GM23338 (cell line): Measurements from ENCODE around the gene SAMD10. TPM values are rescaled to one million over a fixed set of nuclear protein-coding genes. Genes with fewer than 3 reads are reported as not detected.

Experiments used
- ATAC-seq: fragments of 200-7000 bp; cut with Tn5 transposase; 3 replicates; pipeline ENCODE4 v1.9.1; 2020
- DNase-seq: peaks from one replicate; pipeline ENCODE4 v3.0.0-alpha.2; 2015; ENCODE audit warnings: low spot score
- H2AFZ ChIP-seq: fragments of 200-600 bp; sonication (generic); 2 replicates; pipeline ENCODE4 v1.8.0; 2016; ENCODE audit warnings: antibody characterized with exemption, mild to moderate bottlenecking, moderate library complexity
- H3F3A ChIP-seq: fragments of 200-600 bp; sonication (generic); replicated peaks from 2 replicates; pipeline ENCODE4 v1.8.0; 2017; ENCODE audit warnings: antibody characterized with exemption, mixed run types, low read depth
- H3K27ac ChIP-seq: fragments of 200-600 bp; sonication (generic); 2 replicates; pipeline ENCODE4 v1.6.1; 2016; ENCODE audit warnings: low read depth
- H3K27me3 ChIP-seq: fragments of 200-600 bp; sonication (generic); 2 replicates; pipeline ENCODE4 v1.8.0; 2016; ENCODE audit warnings: mild to moderate bottlenecking, mixed run types, moderate library complexity; ENCODE audit not compliant: insufficient read depth
- H3K36me3 ChIP-seq: fragments of 200-600 bp; sonication (generic); 2 replicates; pipeline ENCODE4 v1.8.0; 2016; ENCODE audit warnings: mild to moderate bottlenecking; ENCODE audit not compliant: insufficient read depth
- H3K4me1 ChIP-seq: fragments of 200-600 bp; sonication (generic); 2 replicates; pipeline ENCODE4 v1.8.0; 2016; ENCODE audit warnings: mild to moderate bottlenecking, moderate library complexity; ENCODE audit not compliant: insufficient read depth
- H3K4me2 ChIP-seq: fragments of 200-600 bp; sonication (generic); 2 replicates; pipeline ENCODE4 v1.7.1; 2017; ENCODE audit warnings: mixed run types
- H3K4me3 ChIP-seq: fragments of 200-600 bp; sonication (generic); 2 replicates; pipeline ENCODE4 v1.6.1; 2016; ENCODE audit warnings: mixed run types
- H3K79me2 ChIP-seq: fragments of 200-600 bp; sonication (generic); replicated peaks from 2 replicates; pipeline ENCODE4 v1.8.0; 2017; ENCODE audit warnings: mild to moderate bottlenecking; ENCODE audit not compliant: insufficient read depth
- H3K9me2 ChIP-seq: fragments of 200-600 bp; sonication (generic); 2 replicates; pipeline ENCODE4 v1.8.0; 2017; ENCODE audit not compliant: insufficient read depth
- H4K20me1 ChIP-seq: fragments of 200-600 bp; sonication (generic); replicated peaks from 2 replicates; pipeline ENCODE4 v1.8.0; 2017; ENCODE audit warnings: mild to moderate bottlenecking; ENCODE audit not compliant: insufficient read depth
- H3K27ac Mint-ChIP-seq: 2 replicates; pipeline ENCODE4 v1.8.0; 2020; ENCODE audit warnings: inconsistent platforms, mild to moderate bottlenecking, moderate library complexity, mixed read lengths
- H3K27me3 Mint-ChIP-seq: 3 replicates; pipeline ENCODE4 v1.8.0; 2022; ENCODE audit warnings: low read depth, mild to moderate bottlenecking, moderate library complexity, mixed read lengths, inconsistent platforms; ENCODE audit not compliant: insufficient read depth, poor library complexity
- H3K36me3 Mint-ChIP-seq: 3 replicates; pipeline ENCODE4 v1.8.0; 2021; ENCODE audit warnings: low read depth, mild to moderate bottlenecking, inconsistent platforms, moderate library complexity, mixed read lengths
- H3K4me1 Mint-ChIP-seq: 3 replicates; pipeline ENCODE4 v1.8.0; 2020; ENCODE audit warnings: mild to moderate bottlenecking, inconsistent platforms, mixed read lengths
- H3K4me3 Mint-ChIP-seq: 3 replicates; pipeline ENCODE4 v1.8.0; 2021; ENCODE audit warnings: moderate library complexity, mild to moderate bottlenecking, inconsistent platforms, mixed read lengths
- H3K9me3 Mint-ChIP-seq: 3 replicates; pipeline ENCODE4 v1.8.0; 2020; ENCODE audit warnings: moderate library complexity, mild to moderate bottlenecking, inconsistent platforms, mixed read lengths
- CREB1 ChIP-seq: fragments of 250-450 bp; sonication (Bioruptor Pico); IDR thresholded peaks from 2 replicates; pipeline ENCODE4 v1.5.0; 2020; ENCODE audit warnings: low read depth, mild to moderate bottlenecking, moderate library complexity
- CTCF ChIP-seq, 2 experiments: fragments of 200-600 bp in 1 of 2; sonication (generic) in 1 of 2; conservative IDR thresholded peaks; 2 replicates each; pipeline versions ENCODE4 v1.5.1 to v1.6.1; 2016 to 2017; ENCODE audit warnings: antibody characterized with exemption in 2 of 2, low read depth in 2 of 2, mild to moderate bottlenecking in 2 of 2, moderate library complexity in 1 of 2
- ETS1 ChIP-seq: IDR thresholded peaks from 2 replicates; pipeline ENCODE4 v1.6.1; 2016; ENCODE audit warnings: antibody characterized with exemption
- EZH2 ChIP-seq: fragments of 200-600 bp; sonication (generic); IDR thresholded peaks from one replicate; pipeline ENCODE4 v1.8.0; 2017; ENCODE audit warnings: antibody characterized with exemption, mild to moderate bottlenecking, low read depth; ENCODE audit not compliant: unreplicated experiment
- JUNB ChIP-seq: IDR thresholded peaks from one replicate; pipeline ENCODE4 v1.6.1; 2016; ENCODE audit warnings: antibody characterized with exemption; ENCODE audit not compliant: unreplicated experiment
- POLR2AphosphoS5 ChIP-seq: IDR thresholded peaks from 2 replicates; pipeline ENCODE4 v1.6.1; 2016; ENCODE audit warnings: antibody characterized with exemption, low read depth
- STAT1 ChIP-seq: IDR thresholded peaks from one replicate; pipeline ENCODE4 v1.6.1; 2016; ENCODE audit warnings: antibody characterized with exemption; ENCODE audit not compliant: unreplicated experiment
- ZNF114 ChIP-seq: fragments of 250-450 bp; sonication (Bioruptor Pico); IDR thresholded peaks from 2 replicates; pipeline ENCODE4 v1.5.0; 2020; ENCODE audit warnings: mild to moderate bottlenecking, moderate library complexity
- ZNF331 ChIP-seq: fragments of 250-450 bp; sonication (Bioruptor Pico); IDR thresholded peaks from 2 replicates; pipeline ENCODE4 v1.5.0; 2020; ENCODE audit warnings: low read depth, mild to moderate bottlenecking, moderate library complexity
- polyA plus RNA-seq: library from polyadenylated mRNA; unstranded; fragments of >200 nt; fragmentation: Nextera tagmentation; extraction: Ambion mirVana; gene quantifications from 2 replicates; pipeline ENCODE4 v1.2.1, GENCODE V29; 2016
- total RNA-seq: library from RNA; depleted of rRNA; stranded (reverse); fragments of >200 nt; shearing (Covaris generic); gene quantifications from 2 replicates; pipeline ENCODE4 v1.2.3, GENCODE V29; 2014
- TF ChIP-seq, protein P1 (sequence below): IDR thresholded peaks from one replicate; pipeline ENCODE4 v1.6.1; 2018; ENCODE audit warnings: antibody characterized with exemption; ENCODE audit not compliant: unreplicated experiment

Gene SAMD10
- total and polyA plus RNA-seq, 2 experiments from 2014 or later: 2.1 to 7.3 TPM

DNA sequence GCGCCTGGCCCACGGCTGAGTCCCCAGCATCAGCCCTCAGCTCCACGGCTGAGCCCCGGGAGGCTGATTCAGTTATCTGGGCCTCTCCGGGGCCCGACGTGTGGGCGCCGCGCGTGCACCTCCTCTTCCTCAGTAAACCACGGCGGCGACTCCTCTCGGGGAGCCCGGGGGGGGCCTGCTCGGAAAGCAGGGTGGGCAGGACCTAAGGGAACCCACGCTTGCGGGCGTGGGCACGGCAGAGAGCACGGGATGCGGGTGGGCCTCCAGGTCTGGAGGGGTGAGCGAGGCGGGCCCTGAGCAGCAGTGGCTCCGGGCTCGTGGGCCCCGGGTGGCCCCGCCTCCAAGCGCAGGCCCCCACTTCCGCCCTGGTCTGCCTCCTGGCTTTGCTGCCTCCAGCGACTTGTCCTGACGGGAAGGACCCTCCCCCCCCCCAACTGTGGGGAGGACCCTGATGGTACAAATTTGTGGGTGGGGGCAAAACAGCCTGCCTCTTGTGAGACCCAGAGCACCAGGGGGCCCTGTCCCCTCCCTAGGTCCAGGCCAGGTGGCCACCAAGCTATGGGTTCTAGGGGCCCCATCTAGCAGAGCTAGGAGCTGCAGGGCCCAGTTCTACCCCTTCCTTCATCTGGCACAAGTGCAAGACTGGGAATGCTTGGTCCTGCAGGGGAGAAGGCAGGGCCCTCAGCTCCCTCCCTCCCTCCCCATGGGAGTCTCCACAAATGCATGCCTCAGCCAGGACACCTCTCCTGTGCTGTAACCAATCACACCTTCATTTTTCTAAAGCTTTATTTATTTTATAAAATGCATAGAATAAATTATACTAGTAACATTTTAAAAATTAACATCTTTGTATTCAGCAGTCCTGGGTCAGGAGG, 40.1 kb downstream of the SAMD10 start (continued):
- TF ChIP-seq, protein P1, sequence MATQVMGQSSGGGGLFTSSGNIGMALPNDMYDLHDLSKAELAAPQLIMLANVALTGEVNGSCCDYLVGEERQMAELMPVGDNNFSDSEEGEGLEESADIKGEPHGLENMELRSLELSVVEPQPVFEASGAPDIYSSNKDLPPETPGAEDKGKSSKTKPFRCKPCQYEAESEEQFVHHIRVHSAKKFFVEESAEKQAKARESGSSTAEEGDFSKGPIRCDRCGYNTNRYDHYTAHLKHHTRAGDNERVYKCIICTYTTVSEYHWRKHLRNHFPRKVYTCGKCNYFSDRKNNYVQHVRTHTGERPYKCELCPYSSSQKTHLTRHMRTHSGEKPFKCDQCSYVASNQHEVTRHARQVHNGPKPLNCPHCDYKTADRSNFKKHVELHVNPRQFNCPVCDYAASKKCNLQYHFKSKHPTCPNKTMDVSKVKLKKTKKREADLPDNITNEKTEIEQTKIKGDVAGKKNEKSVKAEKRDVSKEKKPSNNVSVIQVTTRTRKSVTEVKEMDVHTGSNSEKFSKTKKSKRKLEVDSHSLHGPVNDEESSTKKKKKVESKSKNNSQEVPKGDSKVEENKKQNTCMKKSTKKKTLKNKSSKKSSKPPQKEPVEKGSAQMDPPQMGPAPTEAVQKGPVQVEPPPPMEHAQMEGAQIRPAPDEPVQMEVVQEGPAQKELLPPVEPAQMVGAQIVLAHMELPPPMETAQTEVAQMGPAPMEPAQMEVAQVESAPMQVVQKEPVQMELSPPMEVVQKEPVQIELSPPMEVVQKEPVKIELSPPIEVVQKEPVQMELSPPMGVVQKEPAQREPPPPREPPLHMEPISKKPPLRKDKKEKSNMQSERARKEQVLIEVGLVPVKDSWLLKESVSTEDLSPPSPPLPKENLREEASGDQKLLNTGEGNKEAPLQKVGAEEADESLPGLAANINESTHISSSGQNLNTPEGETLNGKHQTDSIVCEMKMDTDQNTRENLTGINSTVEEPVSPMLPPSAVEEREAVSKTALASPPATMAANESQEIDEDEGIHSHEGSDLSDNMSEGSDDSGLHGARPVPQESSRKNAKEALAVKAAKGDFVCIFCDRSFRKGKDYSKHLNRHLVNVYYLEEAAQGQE: no peak
- TF ChIP-seq CREB1 (CRISPR knock-in tag) (no peak), EZH2 (no peak), ETS1 (peak; percentile 33; the same call in 1 of the 2 replicates), JUNB (no peak)

DNA sequence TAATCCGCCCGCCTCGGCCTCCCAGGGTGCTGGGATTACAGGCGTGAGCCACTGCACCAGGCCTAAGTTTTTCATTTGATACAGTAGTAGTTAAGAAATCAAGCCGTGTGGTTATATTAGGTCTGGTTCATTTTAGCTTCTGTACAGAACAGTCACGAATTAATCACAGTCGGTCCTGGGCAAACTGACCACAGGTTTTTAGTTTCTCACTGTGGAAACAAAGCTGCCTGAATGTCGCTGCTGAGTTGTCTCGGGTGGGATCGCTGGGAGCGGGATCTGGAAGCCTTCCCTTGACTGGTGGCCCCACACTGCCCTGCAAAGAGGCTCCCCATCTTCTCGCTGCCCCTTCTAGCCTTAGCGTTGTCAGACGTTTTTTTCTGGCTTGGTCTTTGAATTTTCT, 41.8 kb downstream of the SAMD10 start:
- peaks cover 5% of the 10 kb centered on the region; the same call in 1 of the 2 replicates for H3K4me1 ChIP-seq
- H3K4me3 ChIP-seq: no peak overlapping the region
- DNase-seq (no peak), ATAC-seq (no peak)
- peaks cover 7% of the 10 kb centered on the region; the same call in 2 of the 3 replicates for H3K4me1 Mint-ChIP-seq
- H3K4me2 ChIP-seq: peak overlapping the region; percentile 93; the same call in 1 of the 2 replicates
- H3K9me3 Mint-ChIP-seq: no peaks in the 10 kb centered on the region
- H3K9me2 ChIP-seq: no peaks in the 10 kb centered on the region
- peaks cover 15% of the 10 kb centered on the region for H3K27me3 Mint-ChIP-seq
- H3K27ac ChIP-seq: no peak overlapping the region; the same call in 1 of the 2 replicates
- peak overlapping the region; percentile 64; the same call in 2 of the 3 replicates for H3K4me3 Mint-ChIP-seq
- H3K27ac Mint-ChIP-seq: no peak overlapping the region
- no peaks in the 10 kb centered on the region; the same call in 1 of the 2 replicates for H4K20me1 ChIP-seq
- no peaks in the 10 kb centered on the region for H3K36me3 ChIP-seq
- no peaks in the 10 kb centered on the region for H3K79me2 ChIP-seq
- H2AFZ ChIP-seq: no peak overlapping the region
- peaks cover 13% of the 10 kb centered on the region; the same call in 2 of the 3 replicates for H3K36me3 Mint-ChIP-seq
- H3K27me3 ChIP-seq: no peaks in the 10 kb centered on the region
- peaks cover 33% of the 10 kb centered on the region for H3F3A ChIP-seq
- no peak for TF ChIP-seq CREB1 (CRISPR knock-in tag)
- no peak for TF ChIP-seq STAT1
- TF ChIP-seq POLR2AphosphoS5: no peak
- no peak for TF ChIP-seq ZNF331 (CRISPR knock-in tag)
- no peak for TF ChIP-seq ETS1
- TF ChIP-seq CTCF (conservative IDR thresholded peaks at IDR 0.05; ENCODE audit: low read depth in 2 of 2): no peak
- TF ChIP-seq ZNF114 (CRISPR knock-in tag): no peak
